ENCODE measurements around the gene PACS2. TPM values are rescaled to one million over a fixed set of nuclear protein-coding genes. Genes with fewer than 3 reads are reported as not detected.

PACS2 gene
- total and polyA plus RNA-seq, 2 experiments from 2014 or later = 41.1 to 54.5 TPM

DNA sequence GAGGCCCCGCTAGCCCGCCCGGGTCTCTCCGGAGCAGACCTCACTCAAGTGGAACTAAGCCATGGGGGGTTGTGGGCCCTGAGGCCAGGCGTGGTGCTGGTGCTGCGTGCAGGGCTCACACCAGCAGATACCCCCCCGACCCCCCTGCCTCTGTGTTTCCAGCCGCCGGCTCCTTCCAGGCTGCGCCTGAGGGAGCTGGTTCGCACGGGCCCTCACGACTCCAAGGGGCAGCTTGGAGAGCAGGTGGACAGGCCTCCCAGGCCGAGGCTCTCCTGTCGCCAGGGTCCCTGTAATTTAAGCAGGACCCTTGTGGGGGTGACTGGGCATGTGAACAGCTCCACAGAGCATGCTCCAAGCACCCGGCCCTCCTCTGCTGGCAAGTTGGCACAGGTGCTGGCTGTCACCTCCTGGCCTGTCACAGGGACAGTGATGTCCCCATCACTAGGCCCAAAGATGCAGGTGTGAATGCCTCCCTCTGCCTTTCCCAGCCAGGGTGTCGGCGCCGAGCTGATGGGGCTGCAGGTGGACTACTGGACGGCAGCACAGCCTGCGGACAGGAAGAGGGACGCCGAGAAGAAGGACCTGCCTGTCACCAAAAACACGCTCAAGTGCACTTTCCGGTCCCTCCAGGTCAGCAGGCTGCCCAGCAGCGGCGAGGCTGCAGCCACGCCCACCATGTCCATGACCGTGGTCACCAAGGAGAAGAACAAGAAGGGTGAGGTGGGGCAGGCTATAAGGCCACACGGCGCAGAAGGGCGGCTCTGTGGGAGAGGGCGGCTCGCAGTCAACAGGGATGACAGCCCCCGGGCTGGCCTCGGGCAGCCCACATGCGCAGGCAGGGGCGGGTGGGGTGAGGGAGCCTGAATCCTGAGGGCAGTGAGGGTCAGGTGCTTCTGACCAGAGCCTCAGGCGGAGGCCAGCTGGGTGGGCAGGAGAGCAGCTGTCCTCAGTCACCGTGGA is 77.9 kb downstream of the PACS2 start:
- H3K9me3 ChIP-seq (ENCODE audit: low read depth) = no peaks in the 10 kb centered on the region
- H4K20me1 ChIP-seq (ENCODE audit: insufficient read depth, poor library complexity, severe bottlenecking) = no peaks in the 10 kb centered on the region
- WGBS (ENCODE audit: low lambda C conversion rate, missing lambda C conversion rate) = 95% methylated on average over 39 of the region's 40 CpGs
- H3K4me1 ChIP-seq (ENCODE audit: insufficient read depth) = peaks cover under 1% of the 10 kb centered on the region
- H3K27ac ChIP-seq = no peak overlapping the region
- no peak overlapping the region for H2AFZ ChIP-seq
- no peak for DNase-seq (ENCODE audit: low spot score)
- no peaks in the 10 kb centered on the region for H3K9me2 ChIP-seq (replicated peaks; ENCODE audit: insufficient read depth)
- H3K27me3 ChIP-seq = no peaks in the 10 kb centered on the region
- no peak overlapping the region for H3K4me3 ChIP-seq
- H3K36me3 ChIP-seq (replicated peaks; ENCODE audit: insufficient read depth, low read depth) = no peaks in the 10 kb centered on the region
- TF ChIP-seq, protein P1, sequence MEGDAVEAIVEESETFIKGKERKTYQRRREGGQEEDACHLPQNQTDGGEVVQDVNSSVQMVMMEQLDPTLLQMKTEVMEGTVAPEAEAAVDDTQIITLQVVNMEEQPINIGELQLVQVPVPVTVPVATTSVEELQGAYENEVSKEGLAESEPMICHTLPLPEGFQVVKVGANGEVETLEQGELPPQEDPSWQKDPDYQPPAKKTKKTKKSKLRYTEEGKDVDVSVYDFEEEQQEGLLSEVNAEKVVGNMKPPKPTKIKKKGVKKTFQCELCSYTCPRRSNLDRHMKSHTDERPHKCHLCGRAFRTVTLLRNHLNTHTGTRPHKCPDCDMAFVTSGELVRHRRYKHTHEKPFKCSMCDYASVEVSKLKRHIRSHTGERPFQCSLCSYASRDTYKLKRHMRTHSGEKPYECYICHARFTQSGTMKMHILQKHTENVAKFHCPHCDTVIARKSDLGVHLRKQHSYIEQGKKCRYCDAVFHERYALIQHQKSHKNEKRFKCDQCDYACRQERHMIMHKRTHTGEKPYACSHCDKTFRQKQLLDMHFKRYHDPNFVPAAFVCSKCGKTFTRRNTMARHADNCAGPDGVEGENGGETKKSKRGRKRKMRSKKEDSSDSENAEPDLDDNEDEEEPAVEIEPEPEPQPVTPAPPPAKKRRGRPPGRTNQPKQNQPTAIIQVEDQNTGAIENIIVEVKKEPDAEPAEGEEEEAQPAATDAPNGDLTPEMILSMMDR (IDR thresholded peaks at IDR 0.05; ENCODE audit: poor library complexity) = no peak
- TF ChIP-seq EZH2 (IDR thresholded peaks at IDR 0.05; ENCODE audit: borderline replicate concordance) (no peak), EZH2phosphoT487 (IDR thresholded peaks at IDR 0.05; ENCODE audit: low read depth, severe bottlenecking, unreplicated experiment) (no peak)
- no peak overlapping the region for H3K4me2 ChIP-seq
- H3K79me2 ChIP-seq = no peaks in the 10 kb centered on the region

DNA sequence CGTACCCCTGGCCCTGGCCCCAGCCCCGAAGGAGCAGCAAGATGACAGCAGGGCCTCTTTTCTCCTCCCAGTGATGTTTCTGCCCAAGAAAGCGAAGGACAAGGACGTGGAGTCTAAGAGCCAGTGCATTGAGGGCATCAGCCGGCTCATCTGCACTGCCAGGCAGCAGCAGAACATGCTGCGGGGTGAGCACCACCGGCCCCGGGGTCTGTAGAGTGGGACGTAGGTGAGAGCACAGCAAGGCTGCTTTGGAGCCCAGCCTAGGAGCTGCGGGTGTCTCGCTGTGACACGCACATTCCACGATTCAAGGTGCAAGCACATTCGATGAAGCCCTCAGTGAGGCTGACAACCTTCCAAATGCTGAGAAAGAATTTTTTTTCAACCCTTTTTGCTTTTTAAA is 78.6 kb downstream of the PACS2 start:
- Histone ChIP-seq H2AFZ (no peak overlapping the region), H3K4me3 (no peak overlapping the region), H4K20me1 (ENCODE audit: insufficient read depth, poor library complexity, severe bottlenecking) (no peaks in the 10 kb centered on the region), H3K4me2 (no peak overlapping the region), H3K79me2 (no peaks in the 10 kb centered on the region), H3K27ac (no peak overlapping the region), H3K27me3 (no peaks in the 10 kb centered on the region), H3K9me2 (replicated peaks; ENCODE audit: insufficient read depth) (no peaks in the 10 kb centered on the region), H3K9me3 (ENCODE audit: low read depth) (no peaks in the 10 kb centered on the region), H3K4me1 (ENCODE audit: insufficient read depth) (peaks cover 6% of the 10 kb centered on the region), H3K36me3 (replicated peaks; ENCODE audit: insufficient read depth, low read depth) (no peaks in the 10 kb centered on the region)
- WGBS (ENCODE audit: low lambda C conversion rate, missing lambda C conversion rate) = 96% methylated on average over 14 of the region's 14 CpGs
- DNase-seq (ENCODE audit: low spot score) = no peak
- TF ChIP-seq EZH2phosphoT487 (IDR thresholded peaks at IDR 0.05; ENCODE audit: low read depth, severe bottlenecking, unreplicated experiment) (no peak), EZH2 (IDR thresholded peaks at IDR 0.05; ENCODE audit: borderline replicate concordance) (no peak)
- TF ChIP-seq, protein P1 (IDR thresholded peaks at IDR 0.05; ENCODE audit: poor library complexity) = no peak

DNA sequence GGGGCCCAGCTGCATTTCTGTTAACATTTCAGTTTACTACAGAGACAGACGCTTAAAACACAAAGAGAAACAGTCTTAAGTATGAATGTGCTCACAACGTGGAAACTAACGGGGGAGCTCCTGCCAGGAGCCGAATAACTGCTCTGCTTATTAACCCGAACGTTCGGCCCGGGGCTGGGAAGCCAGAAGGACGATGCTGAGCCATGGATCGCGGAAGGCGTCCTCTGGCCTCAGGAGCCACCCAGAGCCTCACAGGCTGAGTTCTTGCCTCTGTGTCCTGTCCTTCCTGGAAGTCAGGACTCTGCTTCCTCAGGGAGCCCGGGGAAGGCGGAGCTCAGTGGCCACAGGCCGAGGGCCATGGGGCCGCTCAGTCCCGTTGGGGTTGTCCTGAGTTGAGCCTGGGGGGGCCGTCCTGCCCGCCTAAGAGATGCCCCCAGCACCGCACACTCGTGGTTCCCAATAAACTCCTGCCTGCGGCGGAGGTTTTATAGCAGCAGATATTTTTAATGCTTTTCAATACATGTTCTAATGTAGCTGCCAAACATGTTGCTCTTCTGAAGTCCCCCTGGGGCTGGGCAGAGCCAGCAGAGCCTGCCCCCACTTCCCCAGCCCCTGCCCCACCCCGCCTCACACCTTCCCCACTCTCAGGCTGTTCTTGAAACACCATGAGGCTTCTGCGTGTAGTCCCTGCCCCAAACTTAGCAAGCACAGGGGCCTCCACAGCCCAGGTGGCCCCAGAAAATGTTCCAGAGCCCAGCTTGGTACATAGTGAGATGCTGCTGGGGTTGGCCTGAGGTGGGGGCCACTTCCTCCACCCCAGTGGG is 80.4 kb downstream of the PACS2 start:
- TF ChIP-seq EZH2 (IDR thresholded peaks at IDR 0.05; ENCODE audit: borderline replicate concordance) (no peak), EZH2phosphoT487 (IDR thresholded peaks at IDR 0.05; ENCODE audit: low read depth, severe bottlenecking, unreplicated experiment) (no peak)
- TF ChIP-seq, protein P1 (IDR thresholded peaks at IDR 0.05; ENCODE audit: poor library complexity) = no peak

More for the DNA sequence above, 80.4 kb downstream of the PACS2 start:
- Histone ChIP-seq H3K9me3 (ENCODE audit: low read depth) (no peaks in the 10 kb centered on the region), H3K4me1 (ENCODE audit: insufficient read depth) (peaks cover 14% of the 10 kb centered on the region), H3K27ac (no peak overlapping the region), H3K9me2 (replicated peaks; ENCODE audit: insufficient read depth) (no peaks in the 10 kb centered on the region), H4K20me1 (ENCODE audit: insufficient read depth, poor library complexity, severe bottlenecking) (no peaks in the 10 kb centered on the region), H3K36me3 (replicated peaks; ENCODE audit: insufficient read depth, low read depth) (no peaks in the 10 kb centered on the region), H3K4me2 (no peak overlapping the region), H3K4me3 (no peak overlapping the region), H2AFZ (no peak overlapping the region), H3K27me3 (no peaks in the 10 kb centered on the region), H3K79me2 (peaks cover 10% of the 10 kb centered on the region)
- 93% methylated on average over 24 of the region's 25 CpGs for WGBS (ENCODE audit: low lambda C conversion rate, missing lambda C conversion rate)
- DNase-seq (ENCODE audit: low spot score) = no peak
